Chondrocyte (in vitro differentiated cells): ENCODE measurements around the gene PLB1. TPM values are rescaled to one million over a fixed set of nuclear protein-coding genes. Genes with fewer than 3 reads are reported as not detected.

Experiments
- DNase-seq: peaks from one replicate; pipeline ENCODE4 v3.0.0; 2021; ENCODE audit warnings: mixed read lengths, low spot score
- H3K27ac Mint-ChIP-seq: one replicate; pipeline ENCODE4 v1.8.0; 2021; ENCODE audit warnings: mild to moderate bottlenecking, moderate library complexity, mixed read lengths; ENCODE audit not compliant: unreplicated experiment
- H3K27me3 Mint-ChIP-seq: 2 replicates; pipeline ENCODE4 v1.8.0; 2021; ENCODE audit warnings: low read depth, mixed read lengths
- H3K36me3 Mint-ChIP-seq: 2 replicates; pipeline ENCODE4 v1.8.0; 2021; ENCODE audit warnings: low read depth, mixed read lengths
- H3K4me1 Mint-ChIP-seq: 2 replicates; pipeline ENCODE4 v1.8.0; 2021; ENCODE audit warnings: low read depth, mild to moderate bottlenecking, mixed read lengths
- H3K4me3 Mint-ChIP-seq: one replicate; pipeline ENCODE4 v1.8.0; 2021; ENCODE audit warnings: mild to moderate bottlenecking, moderate library complexity, mixed read lengths; ENCODE audit not compliant: unreplicated experiment
- H3K9me3 Mint-ChIP-seq: 2 replicates; pipeline ENCODE4 v1.8.0; 2021; ENCODE audit warnings: low read depth, mixed read lengths
- CTCF ChIP-seq: fragments of 200-600 bp; sonication (generic); IDR thresholded peaks from 2 replicates; pipeline ENCODE4 v1.5.0; 2021; ENCODE audit warnings: antibody characterized with exemption, mild to moderate bottlenecking, moderate library complexity
- total RNA-seq: library from RNA; stranded (reverse); gene quantifications from 3 replicates; pipeline ENCODE4 v1.2.1, GENCODE V29; 2021

The PLB1 gene
- total RNA-seq, 1 donor from 2014 or later = 4.4 TPM

- H3K36me3 Mint-ChIP-seq = peaks cover 9% of the 10 kb centered on the region
- no peak for TF ChIP-seq CTCF
- DNase-seq = no peak
- peaks cover 17% of the 10 kb centered on the region for H3K27me3 Mint-ChIP-seq
- H3K9me3 Mint-ChIP-seq = peaks cover 19% of the 10 kb centered on the region
- H3K4me1 Mint-ChIP-seq = peaks cover 7% of the 10 kb centered on the region
- H3K4me3 Mint-ChIP-seq = no peak overlapping the region
- H3K27ac Mint-ChIP-seq = no peak overlapping the region
Observed at GRCh38 chr2:28511871-28512606, 16.2 kb downstream of the PLB1 start.

- H3K36me3 Mint-ChIP-seq = peaks cover 9% of the 10 kb centered on the region
- no peak for TF ChIP-seq CTCF
- peaks cover 20% of the 10 kb centered on the region for H3K27me3 Mint-ChIP-seq
- no peak overlapping the region for H3K4me3 Mint-ChIP-seq
- no peak overlapping the region for H3K27ac Mint-ChIP-seq
- peaks cover 19% of the 10 kb centered on the region for H3K9me3 Mint-ChIP-seq
- no peak for DNase-seq
- H3K4me1 Mint-ChIP-seq = peaks cover 7% of the 10 kb centered on the region
Observed at GRCh38 chr2:28512607-28512965, 16.7 kb downstream of the PLB1 start.

GRCh38 chr2:28513097-28513496 lies 17.2 kb downstream of the PLB1 start:
- TF ChIP-seq CTCF = no peak
- peaks cover 9% of the 10 kb centered on the region for H3K36me3 Mint-ChIP-seq
- H3K9me3 Mint-ChIP-seq = peaks cover 19% of the 10 kb centered on the region
- peaks cover 7% of the 10 kb centered on the region for H3K4me1 Mint-ChIP-seq
- peaks cover 22% of the 10 kb centered on the region for H3K27me3 Mint-ChIP-seq
- H3K4me3 Mint-ChIP-seq = no peak overlapping the region
- no peak overlapping the region for H3K27ac Mint-ChIP-seq
- DNase-seq = no peak

GRCh38 chr2:28515176-28515751 lies 19.4 kb downstream of the PLB1 start:
- peaks cover 7% of the 10 kb centered on the region for H3K4me1 Mint-ChIP-seq
- DNase-seq = no peak
- TF ChIP-seq CTCF = no peak
- H3K9me3 Mint-ChIP-seq = peaks cover 19% of the 10 kb centered on the region
- no peak overlapping the region for H3K27ac Mint-ChIP-seq
- H3K36me3 Mint-ChIP-seq = peaks cover 10% of the 10 kb centered on the region
- peaks cover 38% of the 10 kb centered on the region for H3K27me3 Mint-ChIP-seq
- no peak overlapping the region for H3K4me3 Mint-ChIP-seq

- no peak for DNase-seq
- H3K9me3 Mint-ChIP-seq = peaks cover 18% of the 10 kb centered on the region
- peaks cover 9% of the 10 kb centered on the region for H3K36me3 Mint-ChIP-seq
- H3K27ac Mint-ChIP-seq = no peak overlapping the region
- no peak for TF ChIP-seq CTCF
- peaks cover 39% of the 10 kb centered on the region for H3K27me3 Mint-ChIP-seq
- peaks cover 2% of the 10 kb centered on the region for H3K4me1 Mint-ChIP-seq
- no peak overlapping the region for H3K4me3 Mint-ChIP-seq
Observed at GRCh38 chr2:28516430-28516829, 20.6 kb downstream of the PLB1 start.
